HEK293 (cell line): ENCODE data around the gene IGFL3.

ENCODE experiments used
- CTCF ChIA-PET: fragments of 350-600 bp; formaldehyde crosslinking; extraction: SDS; loops from one replicate; lab custom pipeline; 2021; ENCODE audit warnings: antibody characterized with exemption; lab: Yijun Ruan, JAX
- POLR2A ChIA-PET: fragments of 300-600 bp; formaldehyde crosslinking; extraction: SDS; loops from one replicate; lab custom pipeline; 2020; ENCODE audit warnings: antibody characterized with exemption, inconsistent platforms; lab: Yijun Ruan, JAX
- H3K27ac ChIP-seq: fragments of 200-500 bp; sonication (Bioruptor generic); 2 replicates; pipeline ENCODE4 v1.5.1; 2014; ENCODE audit warnings: low read depth, low read length, control low read depth, inconsistent platforms; ENCODE audit errors: extremely low read depth
- H3K36me3 ChIP-seq, 2 experiments: fragments of 200-500 bp in 1 of 2; sonication (Bioruptor generic) in 1 of 2; 1 replicate in 1 of 2; 2 replicates in 1 of 2; pipeline ENCODE4 v1.5.1; 2014 to 2017; ENCODE audit warnings: inconsistent platforms in 2 of 2, low read length in 2 of 2; ENCODE audit not compliant: control insufficient read depth in 2 of 2, insufficient read depth in 1 of 2
- H3K4me1 ChIP-seq: fragments of 200-500 bp; sonication (Bioruptor generic); 2 replicates; pipeline ENCODE4 v1.5.1; 2014; ENCODE audit warnings: mild to moderate bottlenecking, low read length, inconsistent platforms; ENCODE audit not compliant: control insufficient read depth, insufficient read depth
- H3K4me3 ChIP-seq: 2 replicates; pipeline ENCODE4 v1.5.1; 2011; ENCODE audit warnings: low read depth, mild to moderate bottlenecking, control low read depth, low read length, moderate library complexity
- H3K9me3 ChIP-seq: fragments of 200-500 bp; sonication (Bioruptor generic); 2 replicates; pipeline ENCODE4 v1.5.1; 2014; ENCODE audit warnings: low read depth, low read length, inconsistent platforms; ENCODE audit not compliant: control insufficient read depth, insufficient read depth
- AEBP2 ChIP-seq: fragments of 450-650 bp; formaldehyde crosslinking; IDR thresholded peaks from 2 replicates; pipeline ENCODE4 v1.5.1; 2016; ENCODE audit warnings: missing biosample characterization, missing genetic modification characterization, borderline replicate concordance
- CTCF ChIP-seq: fragments of 450-650 bp; formaldehyde crosslinking; IDR thresholded peaks from 2 replicates; pipeline ENCODE4 v1.5.1; 2016; ENCODE audit warnings: missing biosample characterization, missing genetic modification characterization
- SETDB1 ChIP-seq: IDR thresholded peaks from one replicate; pipeline ENCODE4 v1.6.1; 2017; ENCODE audit warnings: mild to moderate bottlenecking, low read length, moderate library complexity, mixed read lengths; ENCODE audit not compliant: insufficient read length
- YY2 ChIP-seq: fragments of 450-650 bp; formaldehyde crosslinking; IDR thresholded peaks from 2 replicates; pipeline ENCODE4 v1.5.1; 2016; ENCODE audit warnings: missing biosample characterization, missing genetic modification characterization
- ZBTB10 ChIP-seq: fragments of 450-650 bp; formaldehyde crosslinking; IDR thresholded peaks from 2 replicates; pipeline ENCODE4 v1.5.1; 2016; ENCODE audit warnings: missing biosample characterization, missing genetic modification characterization
- ZBTB26 ChIP-seq: fragments of 450-650 bp; formaldehyde crosslinking; optimal IDR thresholded peaks from 2 replicates; pipeline ENCODE3; 2016; ENCODE audit warnings: missing biosample characterization, mild to moderate bottlenecking, missing genetic modification characterization
- ZFHX2 ChIP-seq: fragments of 450-650 bp; formaldehyde crosslinking; conservative IDR thresholded peaks from 2 replicates; pipeline ENCODE4 v1.5.1; 2016; ENCODE audit warnings: missing biosample characterization, missing genetic modification characterization
- ZIC2 ChIP-seq: fragments of 450-650 bp; formaldehyde crosslinking; IDR thresholded peaks from 2 replicates; pipeline ENCODE4 v1.5.1; 2016; ENCODE audit warnings: missing biosample characterization, missing genetic modification characterization
- ZNF169 ChIP-seq: fragments of 450-650 bp; formaldehyde crosslinking; IDR thresholded peaks from 2 replicates; pipeline ENCODE4 v1.5.1; 2016; ENCODE audit warnings: missing biosample characterization, missing genetic modification characterization
- ZNF266 ChIP-seq: fragments of 450-650 bp; formaldehyde crosslinking; IDR thresholded peaks from 2 replicates; pipeline ENCODE4 v1.5.1; 2016; ENCODE audit warnings: missing biosample characterization, missing genetic modification characterization, low read depth
- ZNF366 ChIP-seq: fragments of 450-650 bp; formaldehyde crosslinking; conservative IDR thresholded peaks from 2 replicates; pipeline ENCODE4 v1.5.1; 2016; ENCODE audit warnings: missing biosample characterization, missing genetic modification characterization
- ZNF37A ChIP-seq: fragments of 450-650 bp; IDR thresholded peaks from 2 replicates; pipeline ENCODE4 v1.5.1; 2018; ENCODE audit warnings: missing biosample characterization, missing genetic modification characterization
- ZNF398 ChIP-seq: fragments of 450-650 bp; formaldehyde crosslinking; IDR thresholded peaks from 2 replicates; pipeline ENCODE4 v1.5.1; 2017; ENCODE audit warnings: missing biosample characterization, missing genetic modification characterization
- ZNF473 ChIP-seq: fragments of 450-650 bp; formaldehyde crosslinking; IDR thresholded peaks from 2 replicates; pipeline ENCODE4 v1.5.1; 2017; ENCODE audit warnings: missing biosample characterization, missing genetic modification characterization
- ZNF501 ChIP-seq: fragments of 450-650 bp; formaldehyde crosslinking; IDR thresholded peaks from 2 replicates; pipeline ENCODE4 v1.5.1; 2016; ENCODE audit warnings: missing biosample characterization, missing genetic modification characterization
- ZNF549 ChIP-seq: fragments of 450-650 bp; IDR thresholded peaks from 2 replicates; pipeline ENCODE4 v1.5.1; 2018; ENCODE audit warnings: missing biosample characterization, missing genetic modification characterization, mild to moderate bottlenecking, inconsistent platforms, moderate library complexity
- ZNF571 ChIP-seq: fragments of 450-650 bp; formaldehyde crosslinking; IDR thresholded peaks from 2 replicates; pipeline ENCODE4 v1.5.0; 2017; ENCODE audit warnings: missing biosample characterization, missing genetic modification characterization
- ZNF580 ChIP-seq: fragments of 450-650 bp; formaldehyde crosslinking; IDR thresholded peaks from 2 replicates; pipeline ENCODE4 v1.5.1; 2016; ENCODE audit warnings: missing biosample characterization, missing genetic modification characterization
- ZNF654 ChIP-seq: fragments of 450-650 bp; formaldehyde crosslinking; IDR thresholded peaks from 2 replicates; pipeline ENCODE4 v1.5.1; 2016; ENCODE audit warnings: low read depth, missing biosample characterization, missing genetic modification characterization
- ZNF660 ChIP-seq: fragments of 450-650 bp; IDR thresholded peaks from 2 replicates; pipeline ENCODE4 v1.5.1; 2018; ENCODE audit warnings: missing biosample characterization, mild to moderate bottlenecking, missing genetic modification characterization
- ZNF837 ChIP-seq: fragments of 450-650 bp; formaldehyde crosslinking; IDR thresholded peaks from 2 replicates; pipeline ENCODE4 v1.5.1; 2016; ENCODE audit warnings: missing biosample characterization, missing genetic modification characterization

Gene IGFL3

GRCh38 chr19:46085888-46086287 is 38.6 kb downstream of the IGFL3 start:
- Histone ChIP-seq H3K27ac (no peak overlapping the region), H3K4me1 (0 out of 2 replicates have a peak, but pooled peaks cover 2% of the 10 kb centered on the region), H3K36me3 (no peaks in the 10 kb centered on the region), H3K9me3 (no peaks in the 10 kb centered on the region), H3K4me3 (no peak overlapping the region)
- POLR2A ChIA-PET: no interaction called here
- CTCF ChIA-PET: interaction anchor here (1.0 to 2.3 kb wide), 2 partner anchors 103 to 179 kb away, joined by 8 to 9 read pairs; no protein-coding TSS in a partner anchor
- TF ChIP-seq ZNF571 (tag by site-specific recombination) (no peak), YY2 (tag by site-specific recombination) (no peak), ZNF266 (tag by site-specific recombination) (no peak), SETDB1 (peak; percentile 89), ZNF473 (tag by site-specific recombination) (no peak), ZIC2 (tag by site-specific recombination) (no peak)

- ChIA-PET POLR2A (no interaction called here), CTCF (interaction anchor here (0.6 to 8.5 kb wide), 37 partner anchors 8 to 738 kb away, joined by 3 to 625 read pairs (median 4); partner anchors contain the start of genes IGFL3 and PGLYRP1)
- H3K36me3 ChIP-seq: no peaks in the 10 kb centered on the region
- TF ChIP-seq ZBTB26 (tag by site-specific recombination): no peak
- TF ChIP-seq ZNF37A (tag by site-specific recombination): no peak
- TF ChIP-seq ZNF837 (tag by site-specific recombination): no peak
- no peak for TF ChIP-seq ZBTB10 (tag by site-specific recombination)
- no peak for TF ChIP-seq ZNF169
- H3K9me3 ChIP-seq: no peaks in the 10 kb centered on the region
- H3K4me1 ChIP-seq: no peaks in the 10 kb centered on the region
- H3K4me3 ChIP-seq: no peak overlapping the region
- no peak overlapping the region for H3K27ac ChIP-seq
Observed at GRCh38 chr19:46082728-46083050, 41.8 kb downstream of the IGFL3 start.

- no peaks in the 10 kb centered on the region for H3K9me3 ChIP-seq
- no peak overlapping the region for H3K27ac ChIP-seq
- H3K36me3 ChIP-seq: no peaks in the 10 kb centered on the region
- ChIA-PET POLR2A (interaction anchor here (1.3 kb wide), 1 partner anchor 54 kb away, joined by 3 read pairs; no protein-coding TSS in a partner anchor), CTCF (interaction anchor here (0.6 to 8.5 kb wide), 40 partner anchors 8 to 738 kb away, joined by 3 to 625 read pairs (median 4); partner anchors contain the start of genes IGFL3 and PGLYRP1)
- H3K4me1 ChIP-seq: no peaks in the 10 kb centered on the region
- no peak overlapping the region for H3K4me3 ChIP-seq
- TF ChIP-seq ZNF501 (tag by site-specific recombination): no peak
- peak; percentile 56; the same call in 1 of the 2 replicates for TF ChIP-seq CTCF (tag by site-specific recombination)
- TF ChIP-seq ZNF580 (tag by site-specific recombination): 0 out of 2 replicates have a peak, but pooled peaks have one; percentile 17
- TF ChIP-seq ZNF366 (tag by site-specific recombination): 0 out of 2 replicates have a peak, but pooled peaks have one; percentile 35
- 0 out of 2 replicates have a peak, but pooled peaks have one; percentile 34 for TF ChIP-seq ZNF654 (tag by site-specific recombination)
- TF ChIP-seq ZNF549 (tag by site-specific recombination): no peak
- no peak for TF ChIP-seq ZNF398
- peak; percentile 46 for TF ChIP-seq ZNF660
- no peak for TF ChIP-seq ZFHX2 (tag by site-specific recombination)
- TF ChIP-seq AEBP2 (tag by site-specific recombination): no peak
Observed at GRCh38 chr19:46081928-46082727, 42.4 kb downstream of the IGFL3 start.
